ENCODE data around the gene AGAP5.
A peak's percentile ranks its signal among the peaks of the same experiment; 100 is the strongest.

The AGAP5 gene

GRCh38 chr10:73650537-73651331 lies 47.2 kb downstream of the AGAP5 start:
- peak; percentile 45 for DNase-seq

DNA sequence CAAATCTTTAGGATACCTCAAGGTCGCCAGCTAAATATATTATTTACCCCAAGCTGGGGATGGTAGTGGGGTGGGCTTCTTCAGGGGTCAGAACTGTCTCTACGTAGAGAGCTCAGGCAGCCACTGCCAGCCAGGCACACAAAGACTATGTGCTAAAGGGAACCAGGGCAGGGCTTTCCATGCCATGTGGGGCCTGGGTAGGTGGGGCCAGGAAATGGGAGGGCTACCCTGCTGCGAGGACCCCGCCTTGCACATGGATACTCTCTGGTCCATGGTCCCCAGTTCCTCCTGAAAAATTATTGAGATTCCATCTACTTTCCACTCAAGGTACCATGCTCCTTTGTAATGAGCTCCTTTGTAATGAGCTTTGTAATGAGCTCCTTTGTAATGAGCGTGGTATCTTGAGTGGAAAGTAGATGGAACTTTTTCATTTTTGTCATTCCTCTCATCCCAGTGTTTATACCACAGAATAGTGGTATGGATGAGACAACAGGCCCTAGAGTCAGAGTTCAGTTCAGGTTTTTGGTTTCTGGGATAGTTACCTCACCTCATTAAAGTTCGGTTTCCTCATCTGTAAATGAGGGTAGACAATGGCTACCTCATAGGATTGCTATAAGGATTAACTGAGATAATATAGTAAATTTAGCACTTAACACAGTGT lies 47.9 kb downstream of the AGAP5 start:
- DNase-seq = no peak

DNA sequence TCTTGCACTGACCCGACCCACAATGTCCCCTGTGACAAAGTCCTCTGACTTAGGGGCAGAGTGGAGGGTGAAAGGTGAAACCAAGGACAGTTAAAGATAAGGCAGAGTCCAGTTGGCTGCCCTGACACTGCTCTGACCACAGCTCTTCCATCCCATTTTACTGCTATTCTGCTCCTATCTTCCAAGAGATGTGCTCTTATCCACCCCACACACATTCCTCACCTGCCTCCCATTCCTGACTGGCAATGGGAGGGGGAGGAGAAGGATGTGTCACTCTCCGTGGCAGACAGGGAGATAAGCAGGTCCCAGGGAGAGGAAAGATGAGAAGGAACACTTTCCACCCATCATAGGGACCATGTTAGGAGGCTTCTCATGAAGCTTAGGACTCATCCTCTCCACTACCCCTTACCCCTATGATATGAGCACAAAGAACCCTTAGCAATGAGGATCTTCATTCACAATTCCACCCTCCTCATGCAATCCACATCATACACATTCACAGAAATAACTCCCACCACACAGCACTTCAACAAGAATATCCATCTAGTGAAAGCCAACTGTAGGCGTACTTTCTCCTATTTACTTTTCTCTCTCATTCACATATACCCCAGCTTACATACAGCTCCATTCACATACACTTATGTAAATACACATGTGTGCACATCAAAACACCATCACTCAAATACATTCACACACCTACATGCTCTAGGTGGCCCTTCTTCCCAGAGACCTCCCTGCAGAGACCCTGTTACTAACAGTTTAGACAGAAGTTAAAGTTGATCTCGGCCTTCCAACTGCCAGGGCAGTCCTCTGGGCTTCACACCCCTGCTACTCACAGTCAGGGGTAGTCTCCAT lies 48.7 kb downstream of the AGAP5 start:
- no peak for DNase-seq

DNA sequence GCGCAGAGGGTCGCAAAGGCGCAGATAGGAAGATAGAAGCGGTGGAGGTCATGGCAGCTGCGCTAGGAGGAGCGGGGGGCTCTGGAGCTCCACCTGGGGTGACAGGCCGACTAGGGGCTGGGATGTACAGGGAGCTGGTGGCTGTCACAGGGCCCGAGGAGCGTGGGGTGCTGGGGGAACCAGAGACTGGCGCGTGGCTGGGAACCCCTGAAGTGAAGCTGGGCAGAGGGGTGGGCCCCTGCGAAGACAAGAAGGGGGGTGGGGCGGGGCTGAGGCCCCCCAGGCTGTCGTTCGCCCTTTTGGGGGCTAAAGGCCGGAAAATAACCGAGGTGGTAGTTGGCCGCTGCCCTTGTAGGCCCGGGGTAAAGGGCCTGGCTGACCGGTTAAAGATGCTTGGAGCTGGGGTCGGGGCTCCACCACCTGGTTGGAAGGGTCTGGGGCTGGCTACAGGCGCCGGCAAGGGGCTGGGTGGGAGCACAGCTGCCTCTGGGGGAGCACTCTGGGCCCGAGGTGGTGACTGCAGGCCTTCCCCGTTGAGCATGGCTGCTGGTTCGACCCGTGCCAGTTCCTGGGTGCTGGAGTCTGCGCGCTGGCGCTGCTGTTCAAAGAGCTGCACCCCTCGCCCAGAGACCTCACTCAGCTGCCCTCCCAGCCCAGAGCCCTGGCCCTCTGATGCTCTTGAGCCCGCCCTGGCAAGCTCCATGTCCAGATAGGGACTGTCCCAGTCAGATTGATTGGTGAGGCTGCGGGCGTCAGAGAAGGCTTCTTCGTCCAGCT lies 49.8 kb downstream of the AGAP5 start:
- DNase-seq = no peak

DNA sequence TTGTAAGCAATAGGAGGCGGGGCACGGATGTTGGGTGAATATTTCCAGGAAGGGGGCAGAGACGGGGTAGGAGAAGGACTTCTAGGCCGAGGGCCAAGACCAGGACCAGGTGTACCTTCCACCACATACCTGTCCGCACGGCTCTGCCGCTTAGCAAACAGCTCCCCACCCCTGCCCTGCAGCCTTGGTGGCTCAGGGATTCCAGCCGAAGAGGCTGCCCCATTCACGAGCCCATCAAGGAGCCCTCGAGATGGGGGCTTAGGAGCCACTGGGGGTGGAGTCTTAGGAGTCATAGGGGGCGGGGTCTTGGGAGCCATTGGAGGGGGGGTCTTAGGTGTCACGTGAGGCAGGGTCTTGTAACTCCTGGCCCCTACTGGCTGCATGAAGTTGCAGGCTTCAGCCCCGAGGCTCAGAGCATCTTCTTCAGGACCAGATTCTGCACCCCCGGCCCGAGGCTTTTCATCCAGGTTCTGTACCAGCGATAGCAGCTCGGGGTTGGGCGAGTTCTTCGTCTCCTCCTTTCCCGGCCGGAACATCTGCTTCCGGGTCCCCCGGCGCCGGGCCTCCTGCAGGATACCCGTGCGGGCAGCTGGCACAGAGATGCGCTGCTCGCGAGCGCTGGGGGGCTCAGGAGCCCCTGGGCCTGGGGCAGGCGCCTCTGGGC lies 50.6 kb downstream of the AGAP5 start:
- no peak for DNase-seq

- DNase-seq = no peak
Measured at GRCh38 chr10:73646598-73647041, 51.3 kb downstream of the AGAP5 start.

- DNase-seq = no peak
Measured at GRCh38 chr10:73645251-73645650, 52.7 kb downstream of the AGAP5 start.

DNA sequence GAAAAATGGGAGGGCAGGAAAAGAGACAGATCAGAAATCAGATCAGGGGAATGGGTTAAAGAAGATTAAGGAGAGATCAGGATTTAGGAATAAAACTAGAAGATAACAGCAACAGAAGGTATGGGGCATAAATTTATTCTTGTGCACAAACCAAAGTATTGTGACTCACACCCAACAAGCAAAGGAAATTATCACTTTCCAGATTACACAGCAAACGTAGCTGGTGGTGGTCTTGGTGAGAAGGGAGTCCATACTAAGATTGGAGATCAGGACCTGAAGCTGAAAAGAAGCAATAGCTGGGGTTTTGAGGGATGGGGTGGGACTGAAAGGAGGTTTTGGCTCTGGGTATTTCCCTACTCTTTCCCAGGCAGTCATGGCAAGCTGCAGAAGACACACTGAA lies 53.1 kb downstream of the AGAP5 start:
- no peak for DNase-seq

- DNase-seq = peak; percentile 55
Measured at GRCh38 chr10:73644015-73644743, 53.7 kb downstream of the AGAP5 start.

DNA sequence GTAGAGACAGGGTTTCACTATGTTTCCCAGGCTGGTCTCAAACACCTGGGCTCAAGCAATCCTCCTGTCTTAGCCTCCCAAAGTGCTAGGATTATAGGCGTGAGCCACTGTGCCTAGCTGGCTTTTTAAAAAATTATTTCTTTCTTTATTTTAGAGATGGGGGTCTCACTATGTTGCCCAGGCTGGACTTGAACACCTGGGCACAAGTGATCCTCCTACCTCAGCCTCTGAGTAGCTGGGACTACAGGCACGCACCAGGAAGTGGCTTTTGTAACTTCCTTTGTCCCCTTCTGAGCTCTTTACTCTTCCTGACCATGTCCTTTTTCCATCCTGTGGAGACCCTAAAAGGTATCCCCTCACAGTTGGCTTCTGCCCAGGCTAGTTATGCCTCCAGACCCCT lies 54.5 kb downstream of the AGAP5 start:
- DNase-seq = no peak

- DNase-seq = no peak
Measured at GRCh38 chr10:73641328-73642060, 56.4 kb downstream of the AGAP5 start, which contains the start of gene MYOZ1. Gene MYOZ1 (minus strand): TSS chr10:73641474. CDS start chr10:73640017, 1,457 bp downstream.

- DNase-seq = no peak
Measured at GRCh38 chr10:73639286-73639685, 58.6 kb downstream of the AGAP5 start.

GRCh38 chr10:73635781-73636180 lies 62.1 kb downstream of the AGAP5 start:
- DNase-seq = no peak

GRCh38 chr10:73634421-73634820 lies 63.5 kb downstream of the AGAP5 start:
- DNase-seq = no peak

GRCh38 chr10:73629165-73629564 lies 68.7 kb downstream of the AGAP5 start:
- DNase-seq = no peak

DNA sequence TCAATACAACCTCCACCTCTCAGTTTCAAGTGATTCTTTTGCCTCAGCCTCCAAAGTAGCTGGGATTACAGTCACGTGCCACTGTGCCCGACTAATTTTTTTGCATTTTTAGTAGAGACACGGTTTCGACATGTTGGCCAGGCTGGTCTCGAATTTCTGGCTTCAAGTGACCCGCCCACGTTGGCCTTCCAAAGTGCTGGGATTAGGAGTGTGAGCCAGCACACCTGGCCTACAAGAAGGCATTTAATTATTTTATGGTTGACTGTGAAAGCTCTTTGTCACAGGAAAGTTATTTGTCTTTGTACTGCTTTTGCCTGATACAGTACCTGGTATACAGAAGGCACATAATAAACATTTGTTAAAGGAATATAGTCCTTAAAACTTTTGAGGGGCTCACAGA lies 69.5 kb downstream of the AGAP5 start:
- no peak for DNase-seq

DNA sequence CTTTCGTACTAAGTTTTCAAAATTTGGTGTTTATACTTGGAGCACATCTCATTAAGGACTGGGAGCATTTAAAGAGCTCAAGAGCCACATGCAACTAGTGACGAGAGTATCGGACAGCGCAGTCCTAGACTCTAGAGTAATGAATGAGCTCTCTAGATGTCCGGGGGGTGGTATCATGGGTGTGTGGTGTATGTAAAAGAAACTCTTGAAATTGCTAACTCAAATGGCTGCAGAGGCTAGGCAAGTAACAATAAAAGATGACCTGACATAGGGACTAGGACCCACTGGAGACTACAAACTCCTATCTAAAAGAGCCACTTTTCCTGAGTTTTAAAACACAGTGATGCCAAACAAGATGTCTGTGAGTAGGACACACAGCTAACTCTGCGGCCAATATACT lies 70.6 kb downstream of the AGAP5 start:
- DNase-seq = no peak

DNA sequence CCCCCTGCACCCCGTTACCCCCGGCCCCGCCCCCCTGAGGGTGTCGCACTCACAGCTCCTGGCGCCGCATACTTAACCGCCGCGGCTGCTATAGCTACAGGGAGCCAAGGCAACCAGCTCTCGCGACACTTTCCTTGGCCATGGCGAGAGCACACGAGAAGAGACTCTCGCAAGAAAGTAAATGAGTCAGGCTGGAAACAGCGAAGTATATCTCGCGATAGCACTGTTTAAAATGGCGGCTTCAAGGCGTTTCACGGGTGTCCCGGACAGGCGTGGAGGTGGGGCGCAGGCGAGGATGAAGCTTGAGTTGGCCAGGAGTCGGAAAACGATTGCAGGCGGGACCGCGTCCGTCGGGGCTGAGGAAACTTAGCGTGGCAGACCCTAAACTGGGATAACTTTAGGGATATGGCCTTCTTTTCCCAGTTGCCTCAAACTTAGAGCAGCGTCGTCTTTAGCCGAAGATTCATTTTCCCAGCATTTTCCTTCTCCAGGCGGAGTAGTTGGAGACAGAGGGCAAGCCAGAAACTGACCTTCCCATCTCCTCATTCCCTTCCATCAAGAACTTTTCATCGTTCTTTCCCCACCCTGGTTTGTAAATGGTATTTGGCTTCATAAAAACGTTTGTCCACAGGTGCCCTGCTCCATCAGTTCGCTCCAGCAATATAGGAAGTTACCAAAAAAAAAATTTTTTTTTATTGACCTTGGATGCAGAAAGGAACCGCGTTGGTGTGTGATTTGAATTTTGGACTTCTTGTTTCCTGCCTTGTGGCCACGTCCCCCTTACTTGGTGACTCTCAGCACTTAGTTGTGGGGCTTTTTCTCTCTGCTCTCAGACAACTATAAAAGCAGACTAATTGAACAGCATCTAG lies 71.8 kb downstream of the AGAP5 start:
- DNase-seq = peak; percentile 95

Data from RPMI8226 (cell line).